DLD1 (cell line): ENCODE results near the gene RANBP2.

Experiments used
- in situ Hi-C: cut with HindIII; loops from 2 replicates; pipeline ENCODE4 v1.10.0; 2017; ENCODE audit warnings: low sequenced_read_pairs

Gene RANBP2

DNA sequence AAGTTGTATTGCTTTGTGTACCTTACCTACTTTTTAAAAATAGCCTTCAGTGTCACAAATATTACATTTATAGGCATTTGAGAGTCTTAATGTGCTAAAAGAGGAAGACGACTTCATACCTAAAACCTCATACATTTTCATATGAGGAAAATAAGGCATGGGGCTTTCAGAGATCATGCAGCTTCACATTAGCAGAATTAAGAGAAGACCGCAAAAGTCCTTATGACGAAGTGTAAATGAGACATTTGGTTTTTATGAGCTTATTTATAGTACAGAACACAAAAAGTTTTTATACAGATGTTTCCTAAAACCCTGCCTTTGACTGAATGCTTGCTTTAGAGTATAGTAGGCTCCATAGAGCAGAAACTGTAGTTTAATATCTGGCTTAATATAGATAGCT lies 57.2 kb downstream of the RANBP2 start:
- in situ Hi-C loops = no loop called here

DNA sequence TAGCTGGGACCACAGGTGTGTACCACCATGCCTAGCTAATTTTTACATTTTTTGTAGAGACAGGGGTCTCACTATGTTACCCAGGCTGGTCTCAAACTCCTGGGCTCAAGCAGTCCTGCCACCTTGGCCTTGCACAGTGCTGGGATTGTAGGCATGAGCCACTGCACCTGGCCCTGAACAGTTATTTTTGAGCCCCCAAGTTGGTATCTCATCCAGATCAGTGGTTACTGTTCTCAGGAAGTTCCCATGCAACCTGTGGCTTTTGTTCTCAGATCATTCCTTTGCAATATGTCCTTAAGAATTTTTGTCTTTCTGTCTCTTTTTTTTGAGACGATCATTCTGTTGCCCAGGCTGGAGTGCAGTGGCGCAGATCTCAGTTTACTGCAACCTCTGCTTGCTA lies 59.6 kb downstream of the RANBP2 start:
- in situ Hi-C loops = no loop called here

DNA sequence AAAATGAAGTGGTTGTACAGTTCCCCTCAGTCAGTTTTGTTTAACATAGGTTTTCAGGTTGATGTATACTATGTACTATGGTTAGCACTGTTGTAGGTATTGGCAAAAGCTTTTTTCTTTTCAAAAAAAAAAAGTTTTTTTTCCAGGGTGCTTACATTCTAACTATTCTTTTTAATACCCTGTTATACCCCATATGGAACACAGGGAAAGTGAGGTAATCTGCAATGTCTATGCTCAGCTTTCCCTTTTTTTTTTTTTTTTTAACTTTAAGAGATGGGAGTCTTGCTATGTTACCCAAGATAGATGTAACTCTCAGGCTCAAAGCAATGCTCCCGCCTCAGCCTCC lies 66.7 kb downstream of the RANBP2 start:
- in situ Hi-C loops = no loop called here

DNA sequence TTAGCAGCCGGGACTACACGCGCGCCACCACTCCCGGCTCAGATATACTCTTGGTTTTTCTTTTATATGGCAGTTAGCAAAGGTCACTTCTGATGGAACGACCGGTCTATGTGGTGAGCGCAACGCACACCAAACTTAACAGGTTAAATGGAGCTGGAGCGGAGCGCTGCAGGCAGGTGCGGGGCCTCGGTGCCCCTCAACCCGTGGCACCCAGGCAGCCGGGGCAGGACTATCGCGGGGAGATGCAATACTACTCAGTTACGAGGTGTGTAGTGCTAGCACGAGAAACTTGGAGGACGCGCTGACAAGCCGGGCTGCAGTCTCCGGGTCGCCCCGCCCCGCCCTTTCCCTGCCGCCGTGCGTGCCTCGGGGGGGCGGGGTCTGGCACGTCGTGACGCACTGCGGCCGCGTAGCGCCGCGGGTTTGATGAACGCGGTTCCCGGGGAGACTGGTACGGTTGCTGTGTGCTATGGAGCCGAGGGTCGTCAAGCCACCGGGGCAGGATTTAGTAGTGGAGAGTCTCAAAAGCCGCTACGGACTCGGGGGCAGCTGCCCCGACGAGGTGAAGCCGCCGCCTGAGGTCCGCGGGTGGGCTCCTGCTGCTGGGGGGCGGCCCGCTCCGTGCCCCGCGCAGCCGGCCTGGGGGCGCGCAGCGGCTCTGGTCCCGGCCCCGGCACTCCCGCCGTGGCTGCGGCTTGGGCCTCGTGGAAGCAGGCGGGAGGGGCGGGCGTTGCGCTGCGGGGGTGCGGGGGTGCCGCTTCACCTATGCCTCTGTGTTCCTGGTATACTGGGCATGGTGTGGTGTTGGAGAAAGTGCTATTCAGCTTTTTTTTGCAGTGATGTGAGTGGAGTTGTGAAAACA lies 67.3 kb downstream of the RANBP2 start, which contains the start of gene CCDC138:
Gene CCDC138, plus strand, starts transcription at position 418 of the 862 bp plus-strand sequence. Its CDS starts 52 bp downstream, at position 470.
- in situ Hi-C loops = no loop called here

DNA sequence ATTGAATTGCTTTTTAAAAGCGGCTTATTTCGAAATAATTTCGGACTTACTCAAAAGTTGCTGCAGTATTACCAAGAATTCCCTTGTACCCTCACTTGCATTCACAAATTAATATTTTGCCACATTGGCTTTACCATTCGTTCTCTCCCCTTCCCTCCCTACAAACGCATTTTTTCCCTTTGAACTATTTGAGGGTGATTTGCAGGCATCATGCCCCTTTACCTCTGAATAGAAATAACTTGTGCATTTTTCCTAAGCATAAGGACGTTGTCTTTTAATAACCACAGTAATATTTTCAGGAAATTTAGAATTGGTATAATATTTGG lies 67.9 kb downstream of the RANBP2 start:
- in situ Hi-C loops = no loop called here

DNA sequence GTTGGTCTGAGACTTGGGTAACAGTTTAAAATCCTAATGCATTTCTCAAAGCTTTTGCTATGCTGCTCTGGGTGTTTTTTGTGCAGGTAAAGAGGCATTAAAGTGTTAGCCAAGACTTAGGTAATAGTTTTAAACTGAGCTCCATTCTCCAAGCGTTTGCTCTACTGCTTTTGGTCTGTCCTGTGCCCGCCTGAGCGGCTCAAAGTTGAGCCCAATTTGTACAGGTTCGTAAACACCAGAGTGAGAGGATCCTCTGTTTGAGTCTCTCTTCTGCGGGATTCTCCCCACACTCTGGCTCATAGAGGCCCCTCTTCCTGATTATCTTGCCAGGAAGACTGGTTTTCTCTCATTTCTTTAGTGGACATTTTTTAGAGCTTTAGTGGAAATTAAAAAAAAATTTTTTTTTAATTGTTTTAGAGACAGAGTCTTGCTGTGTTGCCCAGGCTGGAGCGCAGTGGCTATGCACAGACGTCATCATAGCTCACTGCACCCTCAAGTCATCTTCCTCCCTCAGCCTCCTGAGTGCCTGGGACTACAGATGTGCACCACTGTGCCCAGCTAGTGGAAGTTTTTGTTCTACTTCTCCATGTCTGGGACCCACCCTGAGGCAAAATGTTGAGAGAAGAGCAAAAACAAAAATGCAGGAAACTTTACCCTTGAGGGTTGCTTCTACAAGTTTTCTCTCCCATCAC lies 83.9 kb downstream of the RANBP2 start:
- in situ Hi-C loops = no loop called here

DNA sequence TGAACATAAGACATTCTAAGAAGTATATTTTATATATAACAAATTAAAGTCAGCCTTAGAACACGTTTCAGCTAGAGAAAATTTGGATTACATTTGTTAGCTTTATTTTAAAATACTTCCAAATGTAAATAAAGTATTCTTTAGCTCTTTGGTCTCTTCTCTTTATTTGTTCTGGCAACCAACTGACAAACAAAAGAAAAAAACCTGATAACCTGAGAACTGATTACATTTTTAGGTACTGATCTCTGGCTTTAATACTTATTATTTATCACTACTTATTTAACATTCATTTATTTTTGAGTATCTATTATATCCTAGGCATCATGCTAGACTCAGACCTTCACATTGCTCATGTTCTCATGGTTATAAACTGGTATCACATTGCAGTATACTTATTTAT lies 85.8 kb downstream of the RANBP2 start:
- in situ Hi-C loops = no loop called here

DNA sequence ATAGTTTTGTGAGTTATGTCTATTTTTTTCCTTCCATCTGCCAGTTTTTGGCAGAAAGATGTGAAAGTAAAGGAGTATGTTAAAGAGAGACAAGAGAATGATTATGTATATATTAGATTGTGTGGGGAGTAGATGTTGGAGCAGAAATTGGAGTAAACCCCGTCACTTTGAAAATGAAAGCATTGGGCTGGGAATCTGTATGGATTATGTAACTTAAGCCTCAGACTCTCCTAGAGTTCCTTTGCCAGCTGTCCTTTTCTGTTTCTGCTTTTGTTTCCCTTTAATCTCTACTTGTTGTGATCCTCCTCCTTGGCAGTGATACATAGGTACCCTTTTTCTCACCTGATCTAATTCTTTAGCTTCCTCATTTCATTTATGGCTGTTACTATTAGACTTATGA lies 86.5 kb downstream of the RANBP2 start:
- in situ Hi-C loops = no loop called here

DNA sequence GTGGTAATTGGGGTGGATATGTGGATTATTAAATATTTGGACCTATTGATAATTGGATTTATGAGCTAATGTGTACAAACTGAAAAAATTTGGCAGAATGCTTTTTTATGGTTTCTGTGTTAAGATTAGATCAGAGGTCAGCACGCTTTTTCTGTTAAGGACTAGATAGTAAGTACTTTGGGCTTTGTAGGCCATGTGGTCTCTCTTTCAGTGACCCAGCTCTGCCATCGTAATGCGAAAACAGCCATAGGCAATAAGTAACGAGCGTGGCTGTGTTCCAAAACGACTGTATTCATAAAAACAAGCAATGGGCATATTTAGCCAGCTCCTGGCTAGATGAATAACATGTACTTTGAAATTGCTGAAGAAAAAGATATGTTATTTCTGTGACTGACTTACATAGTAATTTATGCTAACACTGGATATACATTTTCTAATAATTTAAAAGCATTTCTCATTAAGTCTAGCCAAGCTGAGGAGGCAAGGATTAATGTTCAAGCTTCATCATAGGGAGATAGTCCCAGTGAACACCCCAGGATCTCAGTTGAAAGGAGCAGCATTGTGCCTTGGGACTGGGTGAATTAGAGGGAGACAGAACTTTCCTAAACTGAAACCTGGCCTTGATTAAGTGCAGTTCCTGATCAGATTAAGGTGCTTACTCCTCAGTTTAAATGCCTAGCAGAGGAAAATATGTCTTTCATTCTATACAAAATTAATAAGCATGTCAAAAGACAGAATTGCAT lies 87.3 kb downstream of the RANBP2 start:
- in situ Hi-C loops = no loop called here

DNA sequence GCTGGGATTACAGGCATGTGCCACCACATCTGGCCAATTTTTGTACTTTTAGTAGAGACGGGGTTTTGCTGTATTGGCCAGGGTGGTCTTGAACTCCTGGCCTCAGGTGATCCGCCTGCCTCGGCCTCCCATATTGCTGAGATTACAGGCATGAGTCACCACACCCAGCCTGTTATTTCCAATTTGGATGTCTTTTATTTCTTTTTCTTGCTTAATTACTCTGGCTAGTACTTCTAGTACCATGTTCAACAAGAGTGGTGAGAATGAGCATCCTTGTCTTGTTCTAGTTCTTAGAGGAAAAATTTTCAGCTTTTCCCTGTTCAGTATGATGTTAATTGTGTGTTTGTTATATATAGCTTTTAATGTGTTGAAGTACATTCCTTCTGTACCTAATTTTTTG lies 90.7 kb downstream of the RANBP2 start:
- in situ Hi-C loops = no loop called here

DNA sequence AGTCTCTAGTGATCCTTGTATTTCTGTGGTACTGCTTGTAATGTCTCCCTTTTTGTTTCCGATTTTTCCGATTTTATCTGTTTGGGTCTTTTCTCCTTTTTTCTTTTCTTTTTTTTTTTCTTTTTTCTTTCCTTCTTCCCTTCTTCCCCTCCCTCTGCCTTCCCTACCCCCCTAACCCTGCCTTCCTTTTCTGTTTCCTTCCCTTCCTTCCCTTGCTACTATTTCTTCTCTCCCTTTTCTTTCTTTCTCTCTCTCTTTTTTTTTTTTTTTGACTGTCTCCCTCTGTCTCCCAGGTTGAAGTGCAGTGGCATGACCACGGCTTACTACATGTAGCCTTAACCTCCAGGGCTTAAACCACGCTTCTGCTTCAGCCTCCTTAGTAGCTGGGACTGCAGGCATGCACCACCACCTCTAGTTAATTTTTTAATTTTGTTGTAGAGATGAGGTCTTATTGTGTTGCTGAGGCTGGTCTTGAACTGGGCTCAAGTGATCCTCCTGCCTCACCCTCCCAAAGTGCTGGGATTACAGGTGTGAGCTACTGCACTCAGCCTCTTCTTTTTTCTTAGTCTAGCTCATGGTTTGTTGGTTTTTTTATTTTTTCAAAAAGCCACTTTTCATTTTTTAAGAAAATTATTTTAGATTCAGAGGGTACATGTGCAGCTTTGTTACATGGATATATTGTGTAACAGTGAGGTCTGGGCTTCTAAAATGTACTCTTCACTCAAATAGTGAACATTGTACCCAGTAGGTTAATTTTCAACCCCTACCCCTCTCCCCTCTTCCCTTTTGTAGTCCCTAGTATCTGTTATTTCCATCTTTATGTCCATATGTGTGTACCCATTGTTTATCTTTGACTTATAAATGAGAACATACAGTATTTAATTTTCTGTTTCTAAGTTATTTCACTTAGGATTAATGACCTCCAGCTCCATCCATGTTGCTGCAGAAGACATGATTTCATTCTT lies 92.0 kb downstream of the RANBP2 start:
- in situ Hi-C loops = no loop called here

DNA sequence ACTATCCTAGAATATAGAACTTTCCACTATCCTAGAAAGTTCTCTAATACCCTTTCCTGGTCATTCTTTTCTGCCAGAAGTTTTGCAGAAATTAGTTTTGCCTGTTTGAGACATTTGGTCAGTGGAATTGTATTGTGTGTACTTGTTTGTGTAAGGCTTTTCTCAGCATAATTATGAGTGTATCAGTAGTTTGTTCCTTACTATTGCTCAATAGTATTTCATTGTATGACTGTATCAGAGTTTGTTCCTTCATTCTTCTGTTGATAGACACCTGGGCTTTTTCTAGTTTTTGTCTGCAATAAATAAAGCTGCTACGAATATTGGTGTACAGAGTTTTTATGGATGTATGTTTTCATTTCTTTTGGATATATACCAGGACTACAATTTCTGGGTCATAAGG lies 94.5 kb downstream of the RANBP2 start:
- in situ Hi-C loops = no loop called here

DNA sequence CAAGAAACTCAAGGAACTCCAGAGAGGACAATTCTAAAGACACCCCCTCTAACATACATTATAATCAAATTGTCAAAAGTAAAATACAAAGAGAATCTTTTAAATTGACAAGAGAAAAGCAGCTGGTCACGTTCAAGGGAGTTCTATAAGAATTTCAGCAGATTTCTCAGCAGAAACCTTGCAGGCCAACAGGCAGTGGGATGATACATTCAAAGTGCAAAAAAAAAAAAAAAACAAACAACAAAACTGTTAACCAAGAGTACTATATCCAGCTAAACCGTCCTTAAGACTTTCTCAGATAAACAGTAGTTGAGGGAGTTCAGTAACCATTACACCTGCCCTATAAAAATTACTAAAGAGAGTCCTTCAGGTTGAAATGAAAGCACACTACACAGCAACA lies 101.2 kb downstream of the RANBP2 start:
- in situ Hi-C loops = no loop called here

DNA sequence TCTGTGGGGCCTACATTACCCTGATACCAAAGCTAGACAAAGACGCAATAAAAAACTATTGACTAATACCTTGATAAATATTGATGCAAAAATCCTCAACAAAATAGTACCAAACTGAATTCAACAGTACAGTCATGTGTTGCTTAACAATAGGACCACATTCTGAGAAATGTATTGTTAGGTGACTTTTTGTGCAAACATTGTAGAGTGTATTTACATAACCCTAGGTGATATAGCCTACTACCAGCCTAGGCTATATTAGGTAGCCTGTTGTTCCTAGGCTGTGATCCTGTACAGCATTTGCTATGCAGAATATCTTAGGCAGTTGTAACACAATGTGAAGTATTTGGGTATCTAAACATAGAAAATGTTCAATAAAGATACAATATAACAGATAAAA lies 104.0 kb downstream of the RANBP2 start:
- in situ Hi-C loops = no loop called here

DNA sequence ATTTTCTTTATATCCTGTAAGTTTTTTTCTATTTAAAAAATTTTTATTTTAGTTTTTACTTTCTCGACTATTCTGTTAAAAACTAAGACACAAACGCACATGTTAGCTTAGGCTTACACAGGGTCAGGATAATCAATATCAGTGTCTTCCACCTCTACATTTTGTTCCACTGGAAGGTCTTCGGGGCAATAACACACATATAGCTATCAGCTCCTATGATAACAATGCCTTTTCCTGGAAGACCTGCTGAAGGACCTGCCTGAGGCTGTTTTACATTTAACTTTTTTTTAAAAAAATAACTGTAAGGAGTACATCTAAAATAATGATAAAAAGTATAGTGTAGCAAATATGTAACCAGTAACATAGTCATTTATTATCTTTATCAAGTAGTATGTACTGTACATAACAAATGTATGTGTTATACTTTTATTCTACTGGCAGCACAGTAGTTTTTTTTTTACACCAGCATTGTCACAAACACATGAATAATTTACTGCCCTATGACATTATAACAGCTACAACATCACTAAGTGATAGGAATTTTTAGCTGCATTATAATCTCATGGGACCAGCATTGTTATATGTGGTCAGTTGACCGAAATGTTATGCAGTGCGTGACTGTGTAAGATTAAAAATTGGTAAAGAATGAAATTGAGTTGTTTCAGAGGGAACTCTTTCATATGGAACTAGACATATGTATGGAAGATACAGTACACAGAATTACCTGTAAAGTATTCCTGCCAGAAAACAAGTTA lies 105.2 kb downstream of the RANBP2 start:
- in situ Hi-C loops = no loop called here

DNA sequence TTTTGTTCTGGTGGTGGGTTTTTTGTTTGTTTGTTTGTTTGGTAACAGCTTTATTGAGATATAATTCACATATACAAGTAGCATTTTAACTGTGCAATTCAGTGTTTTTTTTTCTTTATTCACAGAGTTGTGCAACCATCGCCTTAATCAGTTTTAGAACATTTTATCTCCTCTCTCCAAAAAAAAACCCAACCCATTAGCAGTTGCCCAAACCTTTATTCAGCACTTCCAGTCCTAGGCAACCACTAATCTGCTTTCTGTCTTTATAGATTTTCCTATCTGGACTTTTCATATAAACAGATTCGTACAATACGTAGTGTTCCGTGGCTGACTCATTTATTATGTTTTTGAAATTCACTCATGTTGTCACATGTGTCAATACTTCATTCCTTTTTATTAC lies 106.0 kb downstream of the RANBP2 start:
- in situ Hi-C loops = no loop called here

DNA sequence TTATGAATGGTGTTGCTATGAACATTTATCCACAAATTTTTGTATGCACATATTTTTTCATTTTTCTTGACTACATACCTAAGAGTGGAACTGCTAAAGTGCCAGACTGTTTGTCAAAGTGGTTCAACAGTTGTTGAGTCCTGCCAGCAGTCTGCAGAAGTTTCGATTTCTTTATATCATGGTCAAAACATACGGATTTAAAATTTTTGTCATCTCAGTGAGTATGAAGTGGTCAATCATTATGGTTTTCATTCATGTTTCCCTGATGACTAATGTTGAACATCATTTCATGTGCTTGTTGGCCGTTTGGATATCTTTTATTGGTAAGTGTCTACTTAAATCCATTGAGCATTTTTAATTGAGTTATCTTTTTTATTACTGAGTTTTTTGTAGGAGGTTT lies 106.5 kb downstream of the RANBP2 start:
- in situ Hi-C loops = no loop called here

DNA sequence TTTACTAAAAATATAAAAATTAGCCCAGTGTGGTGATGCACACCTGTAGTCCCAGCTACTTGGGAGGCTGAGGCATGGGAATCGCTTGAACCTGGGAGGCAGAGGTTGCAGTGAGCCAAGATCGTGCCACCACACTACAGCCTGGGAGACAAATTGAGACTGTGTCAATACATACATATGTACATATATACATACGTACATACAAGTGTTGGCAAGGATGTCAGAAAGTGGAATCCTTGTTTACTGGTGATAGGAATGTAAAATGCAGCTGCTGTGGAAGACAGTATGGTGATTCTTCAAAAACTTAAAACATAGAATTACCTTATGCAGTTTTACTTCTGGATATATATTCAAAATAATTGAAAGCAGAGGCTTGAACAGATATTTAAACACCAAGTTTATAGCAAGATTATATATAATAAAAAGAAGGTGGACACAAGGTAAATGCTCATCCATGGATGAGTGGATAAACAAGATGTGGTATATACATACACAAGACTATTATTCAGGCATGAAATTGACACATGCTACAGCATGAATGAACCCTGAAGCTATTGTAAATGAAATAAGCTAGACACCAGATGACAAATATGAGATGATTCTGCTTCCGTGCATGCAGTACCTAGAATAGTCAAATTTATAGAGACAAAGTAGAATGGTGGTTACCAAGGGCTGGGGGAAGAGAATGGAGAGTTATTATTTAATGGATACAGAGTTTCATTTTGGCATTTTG lies 110.5 kb downstream of the RANBP2 start:
- in situ Hi-C loops = no loop called here

DNA sequence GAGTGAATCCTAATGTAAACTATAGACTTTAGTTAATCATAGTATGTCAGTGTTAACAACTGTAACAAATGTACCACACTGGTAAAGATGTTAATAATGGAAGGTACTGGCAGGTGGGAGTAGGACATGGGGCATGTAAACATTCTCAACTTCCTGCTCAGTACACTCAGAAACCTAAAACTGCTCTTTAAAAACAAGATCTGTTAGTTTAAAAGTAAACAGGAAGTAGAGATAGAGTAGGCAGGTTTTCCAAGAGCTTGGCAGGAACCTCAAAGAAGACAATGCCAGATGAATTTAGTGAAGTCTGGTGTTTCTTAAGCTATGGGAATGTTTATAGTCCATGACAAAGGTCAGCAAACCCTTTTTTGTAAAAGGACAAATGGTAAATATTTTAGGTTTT lies 113.9 kb downstream of the RANBP2 start:
- in situ Hi-C loops = no loop called here
